DMS 273 treated with DMSO at 0.1 percent for 48 hours (cell line): ENCODE measurements around the gene SERPINH1.
A peak's percentile ranks its signal among the peaks of the same experiment; 100 is the strongest.

Experiments
- DNase-seq: peaks from one replicate; lab custom pipeline; 2025; lab: John Stamatoyannopoulos, UW

Gene SERPINH1

DNA sequence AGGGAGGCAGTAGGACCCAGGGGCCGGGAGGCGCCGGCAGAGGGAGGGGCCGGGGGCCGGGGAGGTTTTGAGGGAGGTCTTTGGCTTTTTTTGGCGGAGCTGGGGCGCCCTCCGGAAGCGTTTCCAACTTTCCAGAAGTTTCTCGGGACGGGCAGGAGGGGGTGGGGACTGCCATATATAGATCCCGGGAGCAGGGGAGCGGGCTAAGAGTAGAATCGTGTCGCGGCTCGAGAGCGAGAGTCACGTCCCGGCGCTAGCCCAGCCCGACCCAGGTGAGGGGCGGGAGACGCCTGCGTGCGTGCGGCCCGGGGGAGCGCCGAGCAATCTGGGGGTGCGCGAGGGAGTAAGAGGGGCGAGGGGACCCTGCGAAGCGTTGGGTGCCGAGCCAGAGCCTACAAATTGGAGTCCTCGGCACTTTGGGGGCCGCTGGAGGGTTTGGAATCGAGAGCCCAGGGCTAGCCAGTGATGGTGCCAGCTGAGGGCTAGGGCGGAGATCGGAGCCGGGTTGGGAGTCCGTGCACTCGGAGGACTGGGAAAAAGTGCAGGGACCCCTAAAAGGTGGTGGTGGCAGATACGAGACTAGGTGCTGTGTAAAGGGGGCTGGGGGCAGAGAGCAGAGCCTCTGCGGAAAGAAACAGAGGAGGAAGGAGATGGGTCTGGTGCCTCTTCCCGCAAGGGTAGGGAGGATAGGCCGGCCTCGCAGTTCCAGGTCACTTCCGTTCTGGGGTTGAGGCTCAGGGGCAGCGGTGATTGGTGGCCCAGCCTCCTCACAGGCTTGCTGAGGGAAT lies at the start of gene SERPINH1:
SERPINH1 (plus strand) TSS at position 206 of the 788 bp plus-strand sequence. CDS start 4,097 bp downstream, outside the sequence.
- DNase-seq = peak; percentile 58

DNA sequence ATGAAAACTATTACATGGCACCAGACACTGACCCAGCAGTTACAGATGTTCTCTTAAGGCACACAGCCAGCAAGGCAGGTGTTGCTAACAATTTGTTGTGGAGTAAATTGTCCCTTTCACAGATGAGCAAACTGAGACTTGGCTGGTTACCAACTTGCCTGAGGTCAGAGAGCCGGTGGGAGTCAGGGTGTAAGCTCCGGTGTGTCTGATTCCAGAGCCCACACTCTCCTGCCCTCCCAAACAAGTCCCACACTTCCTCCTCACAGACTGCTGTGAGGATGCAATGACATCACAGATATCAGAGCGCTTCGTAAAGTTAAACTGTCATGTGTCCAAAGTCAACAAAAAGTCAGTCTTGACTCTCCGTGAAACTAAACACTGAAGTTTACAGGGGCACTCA lies 48.8 kb upstream of the SERPINH1 start:
- no peak for DNase-seq

DNA sequence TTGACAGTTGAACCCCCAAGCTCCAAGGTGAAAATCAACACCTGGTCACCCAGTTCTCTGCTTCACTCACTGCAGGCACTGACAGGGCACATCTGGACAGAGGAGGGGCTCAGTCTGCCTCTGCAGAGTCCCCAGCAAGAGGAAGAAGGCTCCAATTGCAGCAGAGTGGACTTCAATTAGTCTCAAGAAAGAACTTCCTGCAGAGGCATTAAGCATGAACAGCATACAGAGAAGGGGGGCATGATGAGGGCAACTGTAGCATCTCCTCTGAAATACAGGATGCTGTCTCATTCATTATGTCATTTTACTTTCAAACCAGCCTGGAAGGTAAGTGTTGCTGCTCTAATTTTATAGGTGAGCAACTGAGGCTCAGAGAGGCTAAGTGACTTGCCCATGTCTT lies 47.5 kb upstream of the SERPINH1 start:
- no peak for DNase-seq

DNA sequence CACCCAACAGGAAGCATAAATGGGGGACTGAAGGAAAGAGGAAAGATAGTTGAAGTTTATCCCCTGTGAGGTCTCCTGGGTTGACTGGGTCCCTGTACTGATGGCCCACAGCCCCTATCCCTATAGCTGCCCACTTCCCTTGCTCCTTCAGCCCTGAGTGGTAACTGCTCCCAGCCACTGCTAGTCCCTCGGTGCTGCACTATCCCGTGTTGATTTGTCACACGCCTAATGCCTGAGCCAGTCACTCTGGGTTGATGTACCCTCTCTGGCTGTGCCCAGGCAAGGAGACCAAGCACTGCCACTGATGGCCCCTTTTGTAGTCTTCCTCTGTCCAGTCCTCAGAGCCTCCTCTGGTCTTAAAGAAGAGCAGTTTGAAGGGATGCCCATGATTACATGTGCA lies 45.9 kb upstream of the SERPINH1 start:
- DNase-seq = no peak

DNA sequence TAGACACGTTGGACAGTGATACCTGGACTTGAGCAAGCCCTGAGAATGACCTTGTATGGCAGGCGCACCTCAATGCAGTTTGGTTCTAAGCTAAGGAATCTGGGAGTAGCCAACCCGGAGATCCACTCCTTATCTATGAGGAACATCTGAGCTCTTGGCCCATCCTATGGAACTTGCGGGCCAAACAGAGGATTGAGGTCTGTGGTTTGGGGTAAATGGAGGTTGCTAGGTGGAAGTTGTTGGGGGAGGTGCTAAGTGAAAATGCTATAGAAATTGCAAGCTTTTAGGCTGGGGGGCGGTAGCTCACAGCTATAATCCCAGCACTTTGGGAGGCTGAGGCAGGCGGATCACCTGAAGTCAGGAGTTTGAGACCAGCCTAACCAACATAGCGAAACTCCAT lies 45.2 kb upstream of the SERPINH1 start:
- no peak for DNase-seq

DNA sequence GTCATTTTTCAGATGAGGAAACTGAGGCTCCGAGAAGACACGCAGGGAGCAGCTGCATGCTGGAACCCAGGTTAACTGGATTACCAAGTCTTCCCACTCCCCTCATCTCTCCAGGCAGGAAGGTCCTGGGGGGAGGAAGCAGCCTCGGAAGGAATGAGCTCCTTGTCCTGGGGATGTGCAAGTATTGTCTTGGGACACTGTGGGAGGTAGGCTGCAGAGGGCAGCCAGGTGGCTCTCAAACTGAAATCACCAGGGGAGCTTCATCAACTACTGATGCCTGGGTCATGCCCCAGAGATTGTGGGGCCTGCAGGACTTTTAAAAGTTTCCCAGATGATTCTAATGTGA lies 43.9 kb upstream of the SERPINH1 start:
- no peak for DNase-seq

DNA sequence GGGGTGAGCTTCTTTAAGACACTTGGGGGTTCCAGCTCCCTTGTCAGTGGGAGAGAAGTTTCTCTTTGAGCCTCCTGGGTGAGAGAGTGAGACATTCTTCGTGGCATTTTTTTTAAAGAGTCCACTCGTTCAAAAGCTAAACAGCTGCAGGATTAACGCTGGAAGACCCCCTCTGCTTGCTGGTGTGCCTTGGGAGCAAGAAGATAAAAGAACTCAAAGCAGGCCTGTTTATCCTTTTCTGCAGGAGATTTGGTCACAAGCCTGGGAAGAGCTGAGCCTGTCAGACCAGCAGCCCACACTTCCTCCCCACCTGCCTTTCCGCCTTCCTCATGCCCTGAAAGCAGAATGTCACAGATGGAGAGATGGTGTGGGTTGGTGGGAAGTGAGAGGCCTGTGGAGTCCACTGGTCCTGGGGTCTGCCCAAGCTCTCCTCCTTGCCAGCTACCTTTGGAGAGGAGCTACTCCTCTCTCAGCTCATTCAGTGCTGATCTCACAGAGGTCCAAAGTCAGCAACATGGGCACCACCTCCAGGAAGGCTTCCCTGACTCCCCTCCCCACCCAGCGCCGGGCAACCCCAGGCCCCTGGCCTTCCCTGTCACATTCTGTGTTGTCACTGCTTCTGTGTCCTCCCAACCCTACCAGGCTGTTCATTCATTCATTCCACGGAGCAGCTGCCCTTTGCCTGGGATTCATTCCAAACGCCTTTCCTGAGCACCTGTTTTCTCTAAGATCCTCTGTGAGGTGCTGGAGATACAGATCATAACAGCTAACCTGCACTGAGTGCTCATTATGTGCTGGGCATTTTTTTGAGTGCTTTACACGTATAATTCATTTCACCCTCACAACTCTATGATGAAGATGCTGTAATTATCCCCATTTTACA lies 43.0 kb upstream of the SERPINH1 start:
- DNase-seq = no peak

DNA sequence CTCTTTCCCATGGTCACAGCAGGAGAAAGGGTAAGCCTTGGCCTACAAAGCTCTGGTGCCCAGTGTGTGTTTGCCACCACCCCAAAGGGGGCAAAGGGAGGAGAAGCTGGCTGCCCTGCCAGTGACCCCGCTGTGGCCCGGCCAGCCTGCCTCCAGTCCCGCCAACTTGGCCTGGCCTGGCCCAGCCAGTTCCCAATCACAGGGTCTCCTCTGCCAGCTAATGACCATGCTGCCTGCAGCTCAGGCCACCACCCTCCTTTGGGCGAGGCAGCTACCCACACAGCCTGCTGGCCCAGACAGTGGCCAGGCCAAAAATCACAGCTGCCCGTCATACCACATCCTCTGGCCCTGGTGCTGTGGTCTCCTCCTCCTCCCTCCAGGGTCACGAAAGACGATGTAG lies 41.4 kb upstream of the SERPINH1 start:
- no peak for DNase-seq

DNA sequence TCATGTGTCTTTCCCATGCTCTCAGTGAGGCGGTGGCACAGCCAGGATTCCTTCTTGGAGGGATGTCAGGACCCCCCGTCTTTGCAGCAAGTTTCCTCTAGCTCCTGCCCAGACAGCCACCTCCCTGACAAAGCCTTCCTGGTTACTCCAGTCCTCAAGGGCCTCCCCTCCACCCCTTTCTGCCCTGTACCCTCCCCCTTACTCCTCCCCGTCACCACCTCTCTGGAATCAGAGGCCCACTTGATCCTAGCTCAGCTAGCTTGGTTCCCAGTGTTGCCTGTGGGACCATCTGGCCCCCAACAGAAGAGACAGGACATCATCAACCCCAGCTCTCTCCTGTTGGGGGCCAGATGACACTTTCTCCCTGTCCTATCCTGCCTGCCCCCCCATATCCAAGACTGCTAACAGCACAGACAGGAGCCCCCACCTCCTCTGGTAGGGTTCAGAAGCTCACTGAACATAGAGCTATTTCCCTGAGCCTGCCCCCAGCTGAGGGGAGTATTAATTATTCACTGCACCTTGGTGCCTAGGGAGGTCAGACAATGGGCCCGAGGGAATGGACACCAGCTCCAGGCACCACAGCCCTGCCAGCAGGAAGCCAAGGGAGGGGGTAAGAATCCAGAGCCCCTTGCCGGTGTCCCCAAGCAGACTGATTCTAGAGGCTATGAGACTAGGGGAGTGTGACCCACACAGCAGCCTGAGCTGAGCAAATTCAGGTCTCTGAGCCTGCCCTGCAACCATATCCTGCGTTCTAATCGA lies 39.6 kb upstream of the SERPINH1 start:
- no peak for DNase-seq

DNA sequence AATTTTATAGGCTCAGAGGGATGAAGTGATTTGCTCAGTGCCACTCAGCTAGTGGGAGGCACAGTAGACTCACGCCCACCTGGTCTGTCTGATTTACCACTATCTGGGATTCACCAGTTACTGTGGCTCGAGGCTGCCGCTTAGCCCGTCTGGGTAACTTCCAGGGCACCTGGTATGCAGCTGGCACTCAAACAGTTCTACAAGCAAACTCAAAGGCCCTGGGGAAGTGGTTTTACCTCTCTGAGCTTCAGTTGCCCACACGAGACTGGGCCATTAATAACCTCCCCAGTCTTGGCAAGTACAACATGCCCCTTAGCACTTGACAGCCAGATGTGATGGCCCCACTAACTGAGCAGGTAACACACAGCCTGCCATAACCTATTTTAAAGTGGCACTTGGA lies 38.9 kb upstream of the SERPINH1 start:
- DNase-seq = no peak

DNA sequence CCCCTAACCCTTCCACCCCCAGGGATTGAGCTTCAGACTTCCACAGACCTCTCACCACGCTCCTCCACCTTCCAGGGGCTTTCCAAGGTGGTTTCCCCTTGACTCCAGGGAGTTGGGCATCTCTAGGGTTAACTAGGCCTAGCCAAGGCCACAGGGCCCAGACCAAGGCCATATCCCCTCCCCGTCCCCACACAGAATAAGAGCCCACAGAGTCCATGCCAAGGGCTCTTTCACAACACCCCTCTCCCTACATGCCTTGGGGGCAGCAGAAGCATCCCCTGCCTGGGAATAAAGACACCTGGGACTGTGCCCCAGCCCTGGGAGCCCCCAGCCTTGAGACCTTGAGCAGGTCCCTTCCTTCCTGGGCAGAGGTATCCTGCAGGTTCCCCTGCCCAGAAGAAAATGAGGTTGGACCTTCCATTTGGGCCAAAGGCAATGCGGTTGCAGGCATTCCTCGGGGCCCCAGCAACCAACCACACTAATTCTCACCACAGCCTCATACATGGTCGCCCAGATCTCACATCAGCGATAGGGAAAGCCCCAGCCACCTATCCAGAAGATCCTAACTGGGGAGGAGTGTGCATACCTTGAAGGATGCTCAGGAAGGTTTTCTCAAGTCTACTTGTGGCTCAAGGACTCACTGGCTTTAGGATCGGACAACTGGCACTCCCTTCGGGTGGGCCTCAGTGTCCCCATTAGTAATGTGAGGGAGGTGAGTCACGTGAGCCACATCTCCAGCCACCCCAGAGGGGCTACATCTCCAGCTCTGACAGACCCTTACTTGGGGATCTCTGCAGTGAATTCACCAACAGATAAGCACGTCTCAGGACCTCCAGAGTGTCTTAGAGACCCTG lies 38.0 kb upstream of the SERPINH1 start:
- no peak for DNase-seq

DNA sequence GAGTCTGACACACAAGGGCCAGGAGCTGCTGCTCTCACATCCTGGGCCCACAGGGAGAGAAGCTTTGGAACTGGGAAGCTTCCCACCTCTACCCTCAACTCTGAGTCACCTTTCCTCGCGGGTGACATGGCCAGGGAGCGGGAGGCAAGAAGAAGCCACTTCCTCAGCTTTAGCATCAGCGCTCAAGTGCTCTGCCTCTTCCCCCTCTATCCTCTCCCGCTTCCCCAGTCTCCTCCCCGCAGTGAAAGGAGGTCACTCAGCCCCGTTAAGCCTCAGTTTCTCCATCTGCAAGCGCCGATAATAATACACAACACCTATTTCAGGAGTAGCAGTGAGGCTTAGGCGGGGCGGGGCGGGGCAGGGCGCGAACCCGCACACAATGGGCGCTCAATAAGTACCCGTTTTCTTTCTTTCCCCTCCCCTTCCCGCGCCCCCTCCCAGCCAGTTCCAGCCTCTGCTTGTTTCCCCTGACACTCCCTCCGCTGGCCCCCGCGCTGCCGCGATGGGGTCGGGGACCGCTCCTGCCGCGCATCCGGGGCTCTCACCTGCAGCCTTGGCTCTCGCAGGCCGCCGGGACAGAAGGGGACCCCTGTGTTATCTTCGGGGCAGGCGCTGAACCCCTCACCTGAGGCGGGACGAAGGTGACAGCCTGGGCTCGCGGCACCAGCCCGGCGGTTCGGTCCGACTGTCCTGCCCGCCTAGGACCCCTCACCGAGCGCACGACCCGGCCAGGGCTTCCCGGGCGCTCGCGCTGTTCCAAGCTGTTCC lies 37.2 kb upstream of the SERPINH1 start:
- DNase-seq = no peak

DNA sequence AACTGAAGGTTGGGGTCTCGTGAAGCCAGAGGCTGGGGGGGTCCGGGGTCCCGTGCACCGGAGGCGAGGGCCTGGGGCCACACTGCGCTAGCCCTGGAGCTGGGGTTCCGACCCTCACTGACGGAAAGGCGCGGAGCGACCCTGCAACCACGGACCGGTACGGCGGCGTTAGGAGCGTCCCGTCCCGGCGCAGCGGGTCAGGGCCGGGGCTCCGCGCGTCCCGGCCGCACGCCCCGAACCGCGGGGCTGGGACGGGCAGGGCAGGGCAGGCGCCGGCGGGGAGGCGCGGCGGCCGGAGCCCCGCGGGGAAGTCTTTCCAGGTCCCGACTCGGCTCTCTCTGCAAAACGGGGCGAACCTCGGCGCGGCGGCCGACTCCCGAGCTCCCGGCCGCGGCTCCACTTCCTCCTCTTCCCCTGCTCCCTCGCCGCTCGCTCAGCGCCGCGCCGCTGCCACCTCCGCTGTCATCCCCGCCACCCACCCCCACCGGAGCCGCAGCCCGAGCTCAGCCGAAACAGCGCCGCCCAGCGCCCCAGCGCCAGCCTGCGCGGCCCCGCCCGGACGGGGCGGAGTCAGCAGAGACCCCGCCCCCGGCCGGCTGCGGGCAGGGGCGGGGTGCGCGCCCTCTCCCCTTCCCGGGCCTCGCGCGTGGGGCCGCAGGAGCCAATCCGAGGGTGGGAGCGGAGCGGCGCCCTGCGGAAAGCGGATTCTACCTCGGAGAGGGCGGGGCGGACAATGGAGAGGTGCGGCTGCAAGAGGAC lies 36.4 kb upstream of the SERPINH1 start, which contains the start of gene GDPD5:
GDPD5 (minus strand) TSS at position 509 of the 759 bp plus-strand sequence. CDS start 48,206 bp downstream, outside the sequence.
- DNase-seq = peak; percentile 9

DNA sequence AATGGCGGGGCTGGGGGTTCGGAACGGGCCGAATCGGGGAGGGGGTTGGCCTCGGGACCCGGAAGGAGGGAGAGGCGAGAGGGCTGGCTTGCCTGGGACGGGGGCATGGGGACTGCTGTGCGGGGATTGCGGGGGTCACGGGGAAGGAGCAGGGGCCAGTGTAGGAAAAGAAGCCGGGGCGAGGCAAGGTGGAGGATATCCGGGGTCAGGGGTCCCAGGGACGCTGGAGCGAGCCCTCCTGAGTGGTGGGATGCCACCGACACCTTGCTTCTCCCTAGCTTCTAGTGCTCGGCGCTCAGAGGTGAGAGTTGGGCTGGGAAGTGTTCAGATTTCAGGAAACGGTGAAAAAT lies 35.9 kb upstream of the SERPINH1 start:
- DNase-seq = no peak

DNA sequence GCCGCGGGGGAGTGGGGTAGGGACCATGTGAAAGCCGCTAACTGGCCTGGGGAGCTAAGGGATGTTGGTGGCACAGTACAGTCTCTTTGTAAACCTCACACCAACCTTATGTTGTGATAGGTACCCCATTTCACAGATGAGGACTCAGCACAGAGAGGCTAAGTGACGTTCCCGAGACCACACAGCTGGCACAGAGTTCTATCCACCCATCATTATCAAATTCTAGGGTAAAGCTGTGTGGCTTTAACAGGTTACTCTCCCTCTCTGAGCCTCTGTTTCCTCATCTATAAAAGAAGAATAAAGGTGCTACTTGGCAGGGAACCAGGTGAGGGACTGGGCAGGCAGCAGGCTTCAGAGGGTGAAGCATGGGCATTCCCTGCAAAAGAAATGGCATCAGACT lies 34.9 kb upstream of the SERPINH1 start:
- no peak for DNase-seq

DNA sequence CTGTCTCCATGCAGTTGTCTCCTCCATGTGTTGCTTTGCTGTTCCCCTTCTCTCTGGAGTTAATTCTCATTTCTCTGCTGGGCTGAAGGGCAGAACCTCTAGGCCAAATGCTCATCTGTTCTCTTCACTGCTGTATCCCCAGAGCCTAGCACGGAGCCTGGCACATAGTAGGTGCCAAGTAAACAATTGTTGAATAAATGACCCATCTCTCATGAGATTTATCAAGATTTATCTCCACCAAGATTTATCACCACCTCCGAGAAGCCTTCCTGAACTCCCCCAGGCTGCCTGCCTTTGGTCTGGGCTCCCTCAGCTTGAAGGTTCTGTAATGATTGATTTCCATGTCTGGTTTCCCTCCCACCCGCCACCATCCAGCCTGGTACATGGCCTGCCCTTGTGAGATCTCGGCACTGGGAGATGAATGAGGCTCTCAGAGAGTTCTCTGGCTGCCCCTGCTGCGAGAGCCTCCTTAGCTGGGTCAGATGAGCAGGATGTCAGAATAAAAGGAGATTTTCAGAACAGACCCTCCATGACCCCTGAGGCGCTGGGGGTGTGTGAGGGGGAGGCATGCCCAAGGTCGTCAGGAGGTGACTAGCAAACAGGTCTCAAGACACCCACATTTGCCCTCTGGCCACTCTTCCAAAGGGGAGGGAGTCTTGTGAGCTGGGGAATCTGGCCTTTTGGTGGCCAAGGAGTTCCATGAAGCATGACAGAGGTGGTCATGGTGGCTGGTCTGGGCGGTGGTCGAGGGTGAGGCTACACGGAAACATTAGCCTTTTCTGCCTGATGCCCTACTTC lies 33.9 kb upstream of the SERPINH1 start:
- no peak for DNase-seq

DNA sequence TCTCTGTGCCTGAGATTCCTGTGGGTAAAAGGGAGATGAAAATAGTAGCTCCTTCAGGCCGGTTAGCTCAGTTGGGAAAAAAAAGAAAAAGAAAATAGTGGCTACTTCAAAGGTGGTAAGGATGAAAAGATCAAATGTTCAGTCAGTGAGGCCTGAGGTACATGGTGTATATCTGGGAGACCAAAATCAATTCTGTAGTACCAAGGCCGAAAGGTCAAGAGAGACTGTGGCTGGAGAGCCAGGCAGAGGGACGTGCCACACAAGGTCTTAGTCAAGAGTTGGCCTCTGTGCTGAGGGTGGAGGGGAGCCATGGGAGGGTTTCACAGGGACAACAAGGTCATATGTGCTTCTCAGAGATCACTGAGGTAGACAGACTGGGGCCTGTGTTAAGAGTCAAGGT lies 31.5 kb upstream of the SERPINH1 start:
- DNase-seq = no peak

DNA sequence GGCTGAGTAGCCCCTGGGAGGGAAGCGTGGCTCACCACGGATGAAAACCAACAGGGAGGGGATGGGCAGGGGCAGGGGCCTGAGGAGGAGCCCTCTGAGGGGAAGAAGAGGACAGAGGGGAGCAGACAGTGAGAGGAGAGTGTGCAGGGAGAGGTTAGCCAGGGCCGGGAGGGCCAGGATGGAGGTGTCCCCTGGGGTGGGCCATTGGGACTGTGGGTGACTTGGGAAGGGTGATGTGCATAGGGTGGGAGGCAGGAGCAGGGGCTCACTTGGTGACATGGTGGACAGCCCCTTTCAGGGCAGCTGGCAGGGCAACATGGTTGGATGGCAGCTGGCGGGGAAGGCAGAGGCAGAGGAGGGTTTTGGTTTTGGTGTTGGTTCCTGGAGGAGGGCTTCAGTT lies 30.7 kb upstream of the SERPINH1 start:
- DNase-seq = no peak
